Measurements from ENCODE around the gene GPR39. TPM values are rescaled to one million over a fixed set of nuclear protein-coding genes. Genes with fewer than 3 reads are reported as not detected.

Gene GPR39
- total RNA-seq, 1 experiment from 2014 or later = 0.50 TPM

GRCh38 chr2:132564065-132564464 is 147.5 kb downstream of the GPR39 start:
- no CpG with 5 or more reads among the region's 2 CpGs for WGBS (ENCODE audit: extremely low coverage, insufficient read length, low lambda C conversion rate)
- Histone ChIP-seq H3T11ph (ENCODE audit: low read length) (no peak overlapping the region), H3K56ac (ENCODE audit: insufficient read length, low read depth, low read length) (no peak overlapping the region), H2BK120ac (ENCODE audit: low read depth, low read length, poor library complexity, severe bottlenecking) (no peak overlapping the region), H3K23me2 (ENCODE audit: insufficient read length, low read depth, low read length, poor library complexity, severe bottlenecking) (no peaks in the 10 kb centered on the region), H3K27ac (ENCODE audit: insufficient read length, low read depth, low read length) (no peak overlapping the region), H2AK5ac (ENCODE audit: insufficient read length, low read length) (no peak overlapping the region), H3K4ac (ENCODE audit: low read depth, low read length) (no peak overlapping the region), H2BK5ac (ENCODE audit: insufficient read length, low read length) (no peak overlapping the region), H4K20me1 (ENCODE audit: control insufficient read depth, insufficient read depth, insufficient read length) (no peaks in the 10 kb centered on the region), H2BK20ac (ENCODE audit: low read depth, low read length, poor library complexity, severe bottlenecking) (no peak overlapping the region), H3K79me1 (ENCODE audit: insufficient read depth, low read depth, low read length, poor library complexity, severe bottlenecking) (no peaks in the 10 kb centered on the region), H3K9me3 (ENCODE audit: control insufficient read depth, low read depth, low read length) (no peaks in the 10 kb centered on the region), H3K27me3 (ENCODE audit: insufficient read depth, low read length) (no peaks in the 10 kb centered on the region), H3K4me1 (ENCODE audit: insufficient read depth, low read length) (no peaks in the 10 kb centered on the region), H4K5ac (ENCODE audit: insufficient read length, low read depth, low read length) (no peak overlapping the region), H4K91ac (ENCODE audit: insufficient read length, low read depth, low read length) (no peak overlapping the region), H3K9ac (ENCODE audit: extremely low read depth, insufficient read length, low read length) (no peak overlapping the region), H3K4me2 (ENCODE audit: insufficient read depth, insufficient read length, low read length) (no peak overlapping the region), H2BK12ac (ENCODE audit: insufficient read length, low read depth, low read length) (no peak overlapping the region), H2BK15ac (ENCODE audit: low read depth, low read length) (no peak overlapping the region), H3K79me2 (ENCODE audit: insufficient read depth, low read length) (no peaks in the 10 kb centered on the region), H3K18ac (ENCODE audit: insufficient read length, low read depth, low read length) (no peak overlapping the region), H2AFZ (ENCODE audit: low read length) (no peak overlapping the region), H4K8ac (replicated peaks; ENCODE audit: insufficient read length, low read depth, low read length) (no peak overlapping the region), H3K14ac (ENCODE audit: insufficient read depth, low read length) (no peak overlapping the region; the same call in 1 of the 2 replicates), H3K23ac (ENCODE audit: insufficient read length, low read depth, low read length) (no peak overlapping the region)
- H3K36me3 Mint-ChIP-seq (ENCODE audit: insufficient read depth in 1 of 3, low read depth in 3 of 3) = no peaks in the 10 kb centered on the region
- no peaks in the 10 kb centered on the region; a peak in 1 of 5 replicates for H3K9me3 Mint-ChIP-seq
- no peak overlapping the region; a peak in 1 of 7 replicates for H3K27ac Mint-ChIP-seq
- DNase-seq = no peak
- H3K27me3 Mint-ChIP-seq (ENCODE audit: low read depth) = no peaks in the 10 kb centered on the region
- H3K4me3 Mint-ChIP-seq = no peak overlapping the region
- no peak for TF ChIP-seq CTCF (conservative IDR thresholded peaks at IDR 0.05)
- no peaks in the 10 kb centered on the region for H3K4me1 Mint-ChIP-seq

Measured in H9 (cell line).